Activated T-helper 2 cell treated with anti-CD3 and anti-CD28 coated beads, Interferon-gamma antibody, Interleukin-2, Interleukin-4, amounts not matched to agents 10 μg/mL and 5 μg/mL and 100 μg/mL, durations not matched to agents 14 hours and 24 hours and 36 hours (primary cell): ENCODE measurements around the gene PPP1R36. TPM values are rescaled to one million over a fixed set of nuclear protein-coding genes. Genes with fewer than 3 reads are reported as not detected.

Source experiments
- DNase-seq: peaks from one replicate; pipeline ENCODE4 v3.0.0; 2021; ENCODE audit warnings: low spot score
- H3K27ac Mint-ChIP-seq: one replicate; pipeline ENCODE4 v1.8.0; 2021; ENCODE audit warnings: mixed read lengths
- H3K27me3 Mint-ChIP-seq: one replicate; pipeline ENCODE4 v1.8.0; 2021; ENCODE audit warnings: low read depth, mixed read lengths
- H3K36me3 Mint-ChIP-seq: one replicate; pipeline ENCODE4 v1.8.0; 2021; ENCODE audit warnings: low read depth, mixed read lengths
- H3K4me1 Mint-ChIP-seq: one replicate; pipeline ENCODE4 v1.8.0; 2021; ENCODE audit warnings: low read depth, mixed read lengths
- H3K4me3 Mint-ChIP-seq: one replicate; pipeline ENCODE4 v1.8.0; 2021; ENCODE audit warnings: low read depth, mild to moderate bottlenecking, moderate library complexity, mixed read lengths
- H3K9me3 Mint-ChIP-seq: one replicate; pipeline ENCODE4 v1.8.0; 2021; ENCODE audit warnings: mixed read lengths
- intact Hi-C: fragments of 100-400 bp; cut with micrococcal nuclease; formaldehyde crosslinking; loops from one replicate; pipeline ENCODE4 v1.15.1; 2023
- total RNA-seq: library from RNA; stranded (reverse); gene quantifications from 2 replicates; pipeline ENCODE4 v1.2.3, GENCODE V29; 2022

PPP1R36 gene, protein sequence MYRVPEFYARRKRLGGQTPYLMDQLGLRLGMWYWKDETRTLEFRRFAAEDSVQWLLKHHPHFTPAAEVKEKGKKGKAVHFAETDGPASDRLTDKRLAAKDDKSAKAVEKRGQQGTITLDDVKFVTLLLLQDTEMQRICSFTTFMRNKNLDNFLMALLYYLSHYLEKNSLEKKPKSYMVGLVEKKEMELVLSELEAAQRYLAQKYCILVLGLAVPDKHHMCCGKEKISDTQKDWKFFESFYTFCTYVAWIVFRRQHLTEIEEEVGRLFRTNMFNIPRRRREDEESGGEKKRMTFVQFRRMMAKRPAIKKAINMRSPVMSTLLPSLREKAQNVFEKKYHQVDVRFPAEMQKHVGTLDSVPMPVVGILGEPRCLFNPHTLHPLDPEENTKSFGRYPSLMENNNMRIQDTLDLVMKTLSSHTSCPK
- total RNA-seq, result not detected in 2 replicates

DNA sequence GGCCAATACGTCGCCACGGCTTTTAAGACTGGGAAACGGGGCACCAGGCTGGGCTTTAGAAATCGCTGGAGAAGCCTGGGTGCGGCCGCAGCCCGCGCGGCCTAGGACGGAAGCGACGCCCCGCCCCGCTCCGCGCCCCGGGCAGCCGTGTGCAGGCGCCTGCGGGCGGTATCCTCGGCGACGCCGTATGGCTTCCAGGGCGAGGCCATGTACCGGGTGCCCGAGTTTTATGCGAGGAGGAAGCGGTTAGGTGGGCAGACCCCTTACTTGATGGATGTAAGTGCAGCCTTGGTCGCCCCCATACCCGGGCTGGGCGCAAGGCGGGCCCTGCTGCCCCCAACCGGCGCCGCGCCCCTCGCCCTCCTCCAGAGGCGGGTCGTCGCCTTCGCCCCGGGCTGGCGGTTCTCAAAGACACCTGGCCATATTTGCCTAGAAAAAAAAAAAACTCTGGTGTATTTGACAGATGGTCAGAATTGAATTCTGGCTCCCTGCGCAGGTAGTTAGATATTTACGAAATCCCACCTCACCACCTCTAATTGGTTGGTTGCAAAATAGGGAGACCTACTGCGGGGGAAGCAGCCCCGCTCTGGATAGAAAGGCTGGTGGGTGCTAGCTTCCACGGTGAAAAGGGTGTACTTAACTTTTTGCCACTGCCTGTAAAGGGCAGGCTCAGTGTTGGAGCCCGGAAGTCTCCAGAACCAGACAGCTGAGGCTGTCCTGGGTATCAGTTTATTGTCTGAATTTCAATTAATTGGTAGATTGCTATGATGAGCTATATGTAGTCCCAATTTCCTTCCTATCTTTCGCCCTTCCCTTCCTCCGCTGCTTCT lies at the start of gene PPP1R36:
Gene PPP1R36 (plus strand): TSS at position 171 of the 830 bp plus-strand sequence. CDS start 37 bp downstream, at position 208.
- no peaks in the 10 kb centered on the region for H3K9me3 Mint-ChIP-seq
- peaks cover 48% of the 10 kb centered on the region for H3K27me3 Mint-ChIP-seq
- H3K4me3 Mint-ChIP-seq, result peak within 1 kb of the TSS; percentile 58
- intact Hi-C loops, result loop anchor here (1.0 kb wide), 1 partner anchor 10 kb away; the partner anchor contains the start of gene HSPA2
- no peaks in the 10 kb centered on the region for H3K36me3 Mint-ChIP-seq
- DNase-seq, result peak; percentile 32
- H3K4me1 Mint-ChIP-seq, result peaks cover 10% of the 10 kb centered on the region
- no peak within 1 kb of the TSS for H3K27ac Mint-ChIP-seq

DNA sequence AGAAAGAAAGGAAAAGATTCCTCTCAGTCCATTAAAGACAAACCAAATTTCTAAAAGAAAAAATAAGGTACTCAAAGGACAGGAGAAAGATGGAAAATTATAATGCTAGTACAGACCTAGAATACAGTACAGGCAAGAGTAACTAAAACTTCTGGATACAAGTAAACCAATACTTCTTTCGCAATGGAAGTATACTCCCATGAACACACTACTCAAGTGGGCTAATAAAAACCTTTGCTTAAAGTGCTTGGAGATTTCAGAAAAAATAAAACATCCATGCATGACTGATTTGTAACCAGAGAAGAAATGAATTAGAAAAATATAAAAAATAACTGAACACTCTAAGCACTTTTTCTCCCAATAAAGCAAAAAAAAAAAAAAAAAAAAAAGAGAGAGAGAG lies 49.7 kb upstream of the PPP1R36 start:
- Mint-ChIP-seq H3K27me3 (no peaks in the 10 kb centered on the region), H3K4me1 (peaks cover 43% of the 10 kb centered on the region)
- intact Hi-C loops, result loop anchor here (5.0 to 10.0 kb wide), 4 partner anchors 135 to 1025 kb away; partner anchors contain the start of genes SYNE2 and WDR89

DNA sequence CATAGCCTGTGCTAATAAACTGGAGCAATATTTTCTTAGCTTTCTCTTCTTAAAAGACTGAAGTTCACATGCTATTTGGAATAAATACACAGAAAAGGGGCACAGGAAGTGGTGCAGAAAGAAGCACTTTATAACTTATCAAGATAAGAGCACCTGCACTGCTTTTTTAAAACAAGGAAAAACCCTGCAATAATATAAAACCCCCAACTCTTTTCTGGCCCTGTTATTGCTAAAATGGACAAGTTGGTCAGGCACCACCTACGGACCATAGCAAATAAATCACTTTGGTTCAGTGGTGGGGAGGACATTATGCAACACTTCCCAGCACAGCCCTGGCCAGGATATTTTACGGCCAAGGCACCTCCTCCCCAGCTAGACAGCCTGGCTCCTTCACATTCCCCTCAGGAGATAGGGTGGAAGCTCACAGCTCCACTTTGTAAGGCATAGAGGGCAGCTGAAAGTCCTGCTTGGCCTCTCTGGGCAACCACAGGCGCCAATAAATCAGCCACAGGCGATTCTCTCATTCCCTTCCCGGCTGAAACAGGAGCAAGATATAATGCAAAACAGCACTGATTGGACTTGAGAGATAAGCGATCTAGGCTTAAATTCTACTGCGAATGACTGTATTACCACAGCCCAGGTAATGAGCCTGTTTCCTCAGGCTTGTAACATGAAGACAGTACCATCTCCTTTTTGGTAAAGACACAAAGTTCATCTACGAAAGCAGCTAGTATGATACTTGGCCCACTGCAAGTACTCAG lies 48.2 kb upstream of the PPP1R36 start:
- H3K4me3 Mint-ChIP-seq, result peak overlapping the region; percentile 95
- H3K36me3 Mint-ChIP-seq, result peaks cover 58% of the 10 kb centered on the region
- intact Hi-C loops, result loop anchor here (5.0 to 10.0 kb wide), 4 partner anchors 133 to 1027 kb away; partner anchors contain the start of genes SYNE2 and WDR89
- H3K9me3 Mint-ChIP-seq, result no peaks in the 10 kb centered on the region
- no peak for DNase-seq
- H3K27me3 Mint-ChIP-seq, result no peaks in the 10 kb centered on the region
- peak overlapping the region; percentile 97 for H3K27ac Mint-ChIP-seq
- H3K4me1 Mint-ChIP-seq, result peaks cover 47% of the 10 kb centered on the region

More for the DNA sequence above, 49.7 kb upstream of the PPP1R36 start:
- Mint-ChIP-seq H3K9me3 (no peaks in the 10 kb centered on the region), H3K4me3 (peak overlapping the region; percentile 56), H3K36me3 (peaks cover 52% of the 10 kb centered on the region), H3K27ac (peak overlapping the region; percentile 47)
- DNase-seq, result no peak

DNA sequence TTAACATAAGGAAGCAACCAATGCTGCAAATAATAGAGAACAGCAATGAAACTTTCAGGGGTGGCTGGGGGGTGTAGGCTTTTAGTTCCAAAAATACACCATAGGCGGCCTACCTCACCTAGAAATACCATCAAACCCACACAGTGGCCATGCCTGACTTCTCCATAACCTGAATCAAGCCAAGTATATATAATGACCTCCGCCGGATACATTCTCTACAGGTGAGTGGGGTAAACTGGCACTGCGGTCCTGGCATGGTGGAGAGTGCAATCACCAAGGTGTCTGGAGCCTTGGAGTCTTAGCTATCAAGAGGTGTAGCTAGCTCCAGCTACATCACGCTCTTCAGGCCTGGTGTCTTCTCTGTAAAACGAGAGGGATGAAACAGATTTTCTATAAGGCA lies 47.3 kb upstream of the PPP1R36 start:
- intact Hi-C loops, result loop anchor here (5.0 to 10.0 kb wide), 4 partner anchors 132 to 1028 kb away; partner anchors contain the start of genes SYNE2 and WDR89
- no peak for DNase-seq
- Mint-ChIP-seq H3K4me3 (peak overlapping the region; percentile 95), H3K36me3 (peaks cover 59% of the 10 kb centered on the region), H3K27me3 (no peaks in the 10 kb centered on the region), H3K4me1 (peaks cover 47% of the 10 kb centered on the region), H3K9me3 (no peaks in the 10 kb centered on the region), H3K27ac (peak overlapping the region; percentile 97)

DNA sequence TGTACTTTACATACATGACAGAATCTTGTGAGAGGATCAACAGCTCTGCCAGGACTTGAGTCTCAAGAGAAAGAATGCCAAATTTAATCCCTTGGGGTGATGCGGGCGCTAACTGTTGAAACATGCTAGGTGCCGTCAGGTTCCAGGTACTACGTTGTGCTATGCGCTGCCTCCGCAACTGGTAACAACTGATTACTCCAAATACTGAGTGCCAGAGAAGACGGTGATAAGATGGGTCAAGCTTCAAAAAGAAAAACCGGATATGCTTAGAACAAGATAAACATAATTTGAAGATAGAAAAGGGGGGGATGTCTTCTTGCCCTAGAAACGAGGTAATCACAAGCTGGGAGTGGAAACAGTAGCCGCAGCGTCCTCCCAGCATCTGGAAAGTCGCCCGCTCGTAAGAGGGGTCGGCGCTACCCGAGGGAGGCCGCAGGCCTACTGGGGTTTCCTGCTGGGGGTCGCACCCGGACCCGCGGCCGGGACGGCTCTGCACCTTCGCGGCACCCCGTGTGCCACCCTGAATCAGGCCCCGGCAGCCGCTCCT lies 46.8 kb upstream of the PPP1R36 start:
- H3K4me3 Mint-ChIP-seq, result peak overlapping the region; percentile 95
- peaks cover 59% of the 10 kb centered on the region for H3K36me3 Mint-ChIP-seq
- H3K27ac Mint-ChIP-seq, result peak overlapping the region; percentile 97

DNA sequence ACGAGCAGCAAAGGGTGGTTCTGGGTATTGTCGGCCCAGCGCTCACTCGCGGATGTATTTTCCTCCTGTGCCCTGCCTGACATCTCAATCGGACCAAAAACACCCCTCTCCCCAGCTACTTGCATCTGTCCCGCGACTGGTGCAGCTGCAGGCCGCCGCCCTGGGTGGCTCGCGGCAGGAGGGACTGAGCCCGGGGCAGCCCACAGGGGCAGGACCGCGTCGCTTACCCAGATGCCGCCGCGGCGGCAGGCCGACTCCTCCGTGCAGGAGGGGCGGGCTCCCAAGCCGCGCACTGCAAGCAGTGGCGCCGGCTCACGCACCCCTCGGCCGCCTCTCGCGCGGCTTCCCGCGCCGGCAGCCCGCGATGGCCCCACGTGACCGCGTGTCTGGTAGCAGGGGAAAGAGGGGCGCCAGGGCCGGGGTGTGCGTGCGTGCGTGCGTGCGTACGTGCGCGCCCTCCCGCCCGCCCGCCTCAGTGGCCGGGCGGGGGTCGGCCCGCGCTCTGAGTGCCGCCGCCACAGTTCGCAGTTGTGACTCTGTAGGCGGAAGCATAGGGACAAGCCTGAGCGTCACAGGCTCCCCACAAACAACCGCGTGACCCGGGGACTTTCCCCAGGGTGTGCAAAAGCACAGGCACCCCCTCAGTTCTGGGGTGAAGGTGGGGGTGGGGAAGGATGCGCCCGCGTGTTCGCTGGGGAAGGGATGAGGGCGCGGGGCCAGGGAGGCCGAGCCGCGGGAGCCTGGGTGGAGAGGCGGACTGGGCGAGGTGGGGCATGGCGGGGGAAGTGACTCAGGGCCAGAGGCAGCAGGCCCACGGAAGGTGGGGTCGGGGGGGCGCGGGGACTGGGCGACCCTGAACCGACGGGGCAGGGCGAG lies 46.1 kb upstream of the PPP1R36 start, which contains the start of gene ZBTB25:
Gene ZBTB25 (minus strand): TSS at position 405 of the 876 bp plus-strand sequence. CDS start 13,305 bp downstream, outside the sequence.
- Mint-ChIP-seq H3K27me3 (no peaks in the 10 kb centered on the region), H3K27ac (peak within 1 kb of the TSS; percentile 99), H3K4me1 (peaks cover 57% of the 10 kb centered on the region), H3K36me3 (peaks cover 57% of the 10 kb centered on the region), H3K9me3 (no peaks in the 10 kb centered on the region), H3K4me3 (peak within 1 kb of the TSS; percentile 95)
- intact Hi-C loops, result loop anchor here (1.0 to 10.0 kb wide), 9 partner anchors 8 to 1029 kb away; partner anchors contain the start of genes HSPA2, MTHFD1, SYNE2 and WDR89
- peak; percentile 95 for DNase-seq

More for the DNA sequence above, 46.8 kb upstream of the PPP1R36 start:
- Mint-ChIP-seq H3K4me1 (peaks cover 50% of the 10 kb centered on the region), H3K27me3 (no peaks in the 10 kb centered on the region), H3K9me3 (no peaks in the 10 kb centered on the region)
- intact Hi-C loops, result loop anchor here (1.0 to 10.0 kb wide), 7 partner anchors 8 to 1028 kb away; partner anchors contain the start of genes HSPA2, SYNE2 and WDR89
- no peak for DNase-seq

DNA sequence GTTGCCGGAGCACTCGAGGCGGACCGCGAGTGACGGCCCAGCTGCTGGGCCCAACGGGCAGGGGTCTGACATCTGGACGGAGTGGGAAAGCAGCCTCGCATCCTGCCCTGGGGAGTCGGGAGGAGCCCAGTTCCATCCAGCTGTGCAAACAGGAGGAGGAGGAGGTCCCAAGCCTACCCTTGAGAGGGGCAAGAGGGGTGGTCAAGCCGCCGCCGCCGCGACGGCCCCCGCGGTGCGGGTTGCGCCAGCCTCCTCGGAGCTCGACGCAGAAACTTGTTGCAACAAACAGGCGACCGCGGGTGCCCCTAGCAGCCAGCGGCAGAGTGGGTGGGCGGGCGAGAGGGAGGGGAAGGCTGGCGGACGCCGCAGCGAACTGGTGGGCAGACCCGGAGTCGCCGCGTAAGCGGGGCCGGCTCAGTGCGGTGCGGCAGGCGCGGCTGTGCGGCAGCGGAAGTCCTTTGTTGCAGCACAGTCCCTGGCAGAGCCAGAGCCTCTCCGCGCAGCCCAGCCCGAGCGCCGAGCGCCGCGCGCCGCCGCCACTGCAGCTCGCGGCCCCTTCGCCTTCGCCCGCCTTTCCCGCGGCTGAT lies 45.4 kb upstream of the PPP1R36 start, which contains the start of gene ZBTB1:
Gene ZBTB1 (plus strand): TSS at position 461 of the 587 bp plus-strand sequence. CDS start 16,735 bp downstream, outside the sequence.
- H3K4me1 Mint-ChIP-seq, result peaks cover 59% of the 10 kb centered on the region
- H3K27ac Mint-ChIP-seq, result peak within 1 kb of the TSS; percentile 99
- intact Hi-C loops, result loop anchor here (2.0 to 10.0 kb wide), 6 partner anchors 82 to 1030 kb away; partner anchors contain the start of genes MTHFD1, SYNE2 and WDR89
- no peaks in the 10 kb centered on the region for H3K9me3 Mint-ChIP-seq
- H3K4me3 Mint-ChIP-seq, result peak within 1 kb of the TSS; percentile 98
- H3K27me3 Mint-ChIP-seq, result no peaks in the 10 kb centered on the region
- DNase-seq, result peak; percentile 82
- H3K36me3 Mint-ChIP-seq, result peaks cover 57% of the 10 kb centered on the region

DNA sequence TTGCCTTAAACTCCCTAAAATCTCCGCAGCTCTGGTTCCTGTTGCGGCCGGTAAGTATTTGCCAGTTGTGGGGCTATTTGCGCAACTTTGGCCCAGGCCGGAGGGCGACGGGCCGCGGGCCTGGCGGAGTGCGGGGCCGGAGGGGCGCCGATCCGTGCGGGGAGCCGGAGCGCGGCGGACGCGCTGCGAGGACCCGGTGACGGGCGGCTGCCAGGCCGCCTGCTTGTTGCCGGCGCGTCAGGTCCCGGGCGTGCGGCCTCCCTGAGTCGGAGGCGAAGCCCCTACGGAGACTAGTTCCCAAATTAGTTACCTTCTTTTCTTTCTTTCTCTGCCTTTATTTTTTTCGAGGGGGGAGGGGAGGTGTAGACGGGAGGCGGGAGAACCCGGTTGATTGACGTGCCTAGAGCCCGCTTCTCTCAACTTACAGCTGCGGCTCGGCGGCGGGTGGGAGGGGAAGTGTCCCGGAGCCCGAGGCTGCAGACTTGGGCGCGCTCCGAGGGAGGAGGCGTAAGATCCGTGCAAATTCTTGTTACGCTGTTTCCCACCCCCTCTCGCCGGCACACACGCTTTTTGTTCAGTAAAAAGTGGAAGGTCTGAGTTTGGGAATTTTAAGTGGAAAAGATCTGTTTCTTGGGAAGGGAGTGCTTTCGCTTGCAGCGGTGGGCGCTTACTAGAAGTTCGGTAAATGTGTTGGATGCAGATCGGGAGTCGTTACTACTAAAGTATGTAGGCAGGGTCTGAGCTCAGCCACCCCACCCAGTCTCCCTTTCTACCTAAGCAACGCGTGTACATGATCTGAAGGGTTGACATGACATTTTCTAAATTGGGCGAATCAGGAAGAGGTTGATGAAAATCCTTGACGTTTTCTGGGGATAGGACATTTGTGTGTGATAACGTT lies 44.6 kb upstream of the PPP1R36 start:
- Mint-ChIP-seq H3K36me3 (peaks cover 49% of the 10 kb centered on the region), H3K4me1 (peaks cover 56% of the 10 kb centered on the region), H3K27ac (peak overlapping the region; percentile 99)

DNA sequence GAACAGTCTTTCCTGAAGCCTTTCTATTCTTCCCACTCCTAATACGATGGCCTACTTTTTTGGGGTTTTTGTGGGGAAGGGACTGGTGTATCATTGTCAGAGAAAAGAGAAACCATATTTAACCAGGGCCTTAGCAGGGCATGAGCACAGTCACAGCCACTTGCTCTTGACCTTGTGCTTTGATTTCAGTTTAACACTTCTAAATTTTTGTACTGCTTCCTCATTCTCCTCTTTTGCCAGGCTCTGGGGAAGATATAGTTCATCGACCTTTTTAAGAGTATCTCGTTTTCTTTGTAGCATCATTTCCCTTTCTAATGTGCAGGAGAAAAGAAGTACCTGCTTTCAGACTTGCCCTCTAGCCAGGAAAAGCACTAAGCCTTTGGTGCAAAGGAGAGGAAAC lies 43.0 kb upstream of the PPP1R36 start:
- Mint-ChIP-seq H3K27ac (peak overlapping the region; percentile 97), H3K4me3 (peak overlapping the region; percentile 98), H3K9me3 (no peaks in the 10 kb centered on the region), H3K4me1 (peaks cover 63% of the 10 kb centered on the region), H3K27me3 (no peaks in the 10 kb centered on the region), H3K36me3 (peaks cover 52% of the 10 kb centered on the region)
- intact Hi-C loops, result loop anchor here (5.0 to 10.0 kb wide), 4 partner anchors 128 to 1032 kb away; partner anchors contain the start of genes MAX and SYNE2
- DNase-seq, result no peak

More for the DNA sequence above, 44.6 kb upstream of the PPP1R36 start:
- Mint-ChIP-seq H3K9me3 (no peaks in the 10 kb centered on the region), H3K27me3 (no peaks in the 10 kb centered on the region), H3K4me3 (peak overlapping the region; percentile 98)
- peak; percentile 81 for DNase-seq
- intact Hi-C loops, result loop anchor here (2.0 to 10.0 kb wide), 7 partner anchors 82 to 1030 kb away; partner anchors contain the start of genes MAX, MTHFD1, SYNE2 and WDR89
